ENCODE results near the gene KIF7.

DNA sequence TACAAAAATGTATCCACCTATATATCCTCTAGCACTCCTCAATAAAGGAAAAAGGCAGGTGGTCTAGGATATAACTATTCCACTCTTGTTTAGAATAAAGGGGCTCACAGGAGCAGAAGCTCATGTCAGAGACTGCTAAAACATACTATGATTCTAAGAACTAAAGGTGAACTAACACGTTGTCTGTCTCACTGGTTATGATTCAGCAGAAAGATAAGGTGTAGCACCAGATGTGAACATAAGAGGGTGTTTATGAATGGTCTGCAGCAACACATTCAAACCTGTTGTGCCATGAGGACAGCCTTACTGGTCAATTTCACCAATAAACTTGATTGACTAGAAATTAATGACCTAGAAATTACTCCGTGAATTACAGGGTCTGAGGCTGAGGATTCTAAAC is 30.7 kb upstream of the KIF7 start:
- TF ChIP-seq POLR2A (IDR thresholded peaks at IDR 0.05; ENCODE audit: low read depth, low read length), result no peak
- TF ChIP-seq, protein P1, sequence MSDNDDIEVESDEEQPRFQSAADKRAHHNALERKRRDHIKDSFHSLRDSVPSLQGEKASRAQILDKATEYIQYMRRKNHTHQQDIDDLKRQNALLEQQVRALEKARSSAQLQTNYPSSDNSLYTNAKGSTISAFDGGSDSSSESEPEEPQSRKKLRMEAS (IDR thresholded peaks at IDR 0.05; ENCODE audit: insufficient read depth, insufficient read length), result no peak
- TF ChIP-seq, protein P2, sequence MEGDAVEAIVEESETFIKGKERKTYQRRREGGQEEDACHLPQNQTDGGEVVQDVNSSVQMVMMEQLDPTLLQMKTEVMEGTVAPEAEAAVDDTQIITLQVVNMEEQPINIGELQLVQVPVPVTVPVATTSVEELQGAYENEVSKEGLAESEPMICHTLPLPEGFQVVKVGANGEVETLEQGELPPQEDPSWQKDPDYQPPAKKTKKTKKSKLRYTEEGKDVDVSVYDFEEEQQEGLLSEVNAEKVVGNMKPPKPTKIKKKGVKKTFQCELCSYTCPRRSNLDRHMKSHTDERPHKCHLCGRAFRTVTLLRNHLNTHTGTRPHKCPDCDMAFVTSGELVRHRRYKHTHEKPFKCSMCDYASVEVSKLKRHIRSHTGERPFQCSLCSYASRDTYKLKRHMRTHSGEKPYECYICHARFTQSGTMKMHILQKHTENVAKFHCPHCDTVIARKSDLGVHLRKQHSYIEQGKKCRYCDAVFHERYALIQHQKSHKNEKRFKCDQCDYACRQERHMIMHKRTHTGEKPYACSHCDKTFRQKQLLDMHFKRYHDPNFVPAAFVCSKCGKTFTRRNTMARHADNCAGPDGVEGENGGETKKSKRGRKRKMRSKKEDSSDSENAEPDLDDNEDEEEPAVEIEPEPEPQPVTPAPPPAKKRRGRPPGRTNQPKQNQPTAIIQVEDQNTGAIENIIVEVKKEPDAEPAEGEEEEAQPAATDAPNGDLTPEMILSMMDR (IDR thresholded peaks at IDR 0.05; ENCODE audit: extremely low read depth in 1 of 2, insufficient read depth in 1 of 2, low read depth in 1 of 2, low read length in 2 of 2), result no peak
- no peak for TF ChIP-seq EZH2 (IDR thresholded peaks at IDR 0.05; ENCODE audit: borderline replicate concordance, low read depth, low read length, severe bottlenecking)
- no peak for TF ChIP-seq FOS (IDR thresholded peaks at IDR 0.05; ENCODE audit: borderline replicate concordance, insufficient read depth, low read length)
- no peak for TF ChIP-seq GATA2 (IDR thresholded peaks at IDR 0.05; ENCODE audit: insufficient read depth, insufficient read length, low read depth, low read length)
- no peak for TF ChIP-seq POLR2AphosphoS5 (IDR thresholded peaks at IDR 0.05; ENCODE audit: insufficient read depth, low read depth, low read length)
- TF ChIP-seq MYC (IDR thresholded peaks at IDR 0.05; ENCODE audit: low read depth, low read length), result no peak
- TF ChIP-seq JUN (IDR thresholded peaks at IDR 0.05; ENCODE audit: borderline replicate concordance, insufficient read depth, insufficient read length, low read depth), result no peak

Measured in endothelial cell of umbilical vein (primary cell).